Neuronal stem cell (in vitro differentiated cells): ENCODE results near the gene ACOT12.

Source experiments
- DNase-seq: peaks from one replicate; pipeline ENCODE4 v3.0.0-alpha.2; 2013; ENCODE audit warnings: low spot score
- H2AFZ ChIP-seq: one replicate; pipeline ENCODE4 v1.6.1; 2013; ENCODE audit warnings: mild to moderate bottlenecking, low read length, inconsistent platforms
- H2AK5ac ChIP-seq: 2 replicates; pipeline ENCODE4 v1.6.1; 2013; ENCODE audit warnings: low read depth, mild to moderate bottlenecking, inconsistent platforms, low read length, moderate library complexity, mixed read lengths
- H2BK120ac ChIP-seq: 2 replicates; pipeline ENCODE4 v1.6.1; 2013; ENCODE audit warnings: low read depth, mild to moderate bottlenecking, inconsistent platforms, low read length, moderate library complexity, mixed read lengths
- H2BK12ac ChIP-seq: one replicate; pipeline ENCODE4 v1.6.1; 2013; ENCODE audit warnings: low read length, inconsistent platforms
- H2BK15ac ChIP-seq: 2 replicates; pipeline ENCODE4 v1.6.1; 2013; ENCODE audit warnings: mild to moderate bottlenecking, low read length, inconsistent platforms, mixed read lengths
- H2BK5ac ChIP-seq: one replicate; pipeline ENCODE4 v1.6.1; 2013; ENCODE audit warnings: inconsistent platforms, mild to moderate bottlenecking, low read length, moderate library complexity
- H3K14ac ChIP-seq: one replicate; pipeline ENCODE4 v1.6.1; 2013; ENCODE audit warnings: low read length, inconsistent platforms
- H3K18ac ChIP-seq: 2 replicates; pipeline ENCODE4 v1.6.1; 2013; ENCODE audit warnings: low read length, inconsistent platforms
- H3K23ac ChIP-seq: 2 replicates; pipeline ENCODE4 v1.6.1; 2013; ENCODE audit warnings: low read depth, mild to moderate bottlenecking, mixed read lengths, low read length, inconsistent platforms; ENCODE audit not compliant: poor library complexity
- H3K27ac ChIP-seq: replicated peaks from 3 replicates; pipeline ENCODE4 v1.5.1; 2013; ENCODE audit warnings: low read length, inconsistent platforms
- H3K27me3 ChIP-seq, 3 experiments: 2 replicates each; pipeline ENCODE4 v1.6.1; 2013; ENCODE audit warnings: low read length in 3 of 3, mild to moderate bottlenecking in 2 of 3, inconsistent platforms in 1 of 3, low read depth in 1 of 3, mixed read lengths in 1 of 3, moderate library complexity in 1 of 3; ENCODE audit not compliant: control insufficient read depth in 3 of 3, insufficient read depth in 3 of 3
- H3K36me3 ChIP-seq, 2 donors: replicated peaks in 1 of 2; 2 replicates each; pipeline ENCODE4 v1.6.1; 2013; ENCODE audit warnings: low read length in 2 of 2; ENCODE audit not compliant: control insufficient read depth in 2 of 2, insufficient read depth in 2 of 2
- H3K4ac ChIP-seq: 2 replicates; pipeline ENCODE4 v1.6.1; 2013; ENCODE audit warnings: inconsistent platforms, mild to moderate bottlenecking, low read length, moderate library complexity
- H3K4me1 ChIP-seq, 2 donors: 1 replicate in 1 of 2; 2 replicates in 1 of 2; pipeline ENCODE4 v1.6.1; 2013; ENCODE audit warnings: low read length in 2 of 2, low read depth in 1 of 2; ENCODE audit not compliant: control insufficient read depth in 2 of 2, insufficient read depth in 1 of 2
- H3K4me2 ChIP-seq: one replicate; pipeline ENCODE4 v1.6.1; 2013; ENCODE audit warnings: mild to moderate bottlenecking, low read length, inconsistent platforms; ENCODE audit not compliant: insufficient read depth, poor library complexity, severe bottlenecking
- H3K4me3 ChIP-seq, 2 donors: 2 replicates each; pipeline ENCODE4 v1.5.1; 2013; ENCODE audit warnings: low read length in 2 of 2, mild to moderate bottlenecking in 2 of 2, inconsistent platforms in 1 of 2, moderate library complexity in 1 of 2
- H3K79me1 ChIP-seq: one replicate; pipeline ENCODE4 v1.6.1; 2013; ENCODE audit warnings: low read depth, mild to moderate bottlenecking, inconsistent platforms, low read length, moderate library complexity
- H3K9ac ChIP-seq: one replicate; pipeline ENCODE4 v1.6.1; 2013; ENCODE audit warnings: mild to moderate bottlenecking, low read depth, low read length, inconsistent platforms; ENCODE audit not compliant: poor library complexity
- H3K9me3 ChIP-seq, 2 donors: replicated peaks in 1 of 2; 2 replicates each; pipeline versions ENCODE3 to v1.6.1; 2013; ENCODE audit warnings: low read length in 2 of 2, mild to moderate bottlenecking in 2 of 2, inconsistent platforms in 1 of 2, low read depth in 1 of 2, mixed read lengths in 1 of 2, moderate library complexity in 1 of 2; ENCODE audit not compliant: control insufficient read depth in 2 of 2, insufficient read depth in 1 of 2
- H4K8ac ChIP-seq: one replicate; pipeline ENCODE4 v1.6.1; 2013; ENCODE audit warnings: low read depth, mild to moderate bottlenecking, inconsistent platforms, low read length, moderate library complexity
- H4K91ac ChIP-seq: one replicate; pipeline ENCODE4 v1.6.1; 2013; ENCODE audit warnings: low read length, low read depth, mild to moderate bottlenecking, inconsistent platforms; ENCODE audit not compliant: poor library complexity
- WGBS, 2 donors: extraction: QIAGEN DNeasy Blood & Tissue Kit; methylation state at CpG; one replicate each; pipeline ENCODE4 v1.1.7; 2013; ENCODE audit warnings: missing lambda C conversion rate in 2 of 2, mixed read lengths in 1 of 2; ENCODE audit not compliant: insufficient read length in 2 of 2, insufficient replicate concordance in 1 of 2; ENCODE audit errors: extremely low coverage in 2 of 2; 5-methylcytosine and 5-hydroxymethylcytosine counted together

Gene ACOT12

GRCh38 chr5:81383867-81384266, 10.1 kb downstream of the ACOT12 start:
- no peak overlapping the region for H2BK5ac ChIP-seq
- H3K4me1 ChIP-seq, result no peaks in the 10 kb centered on the region
- H2AFZ ChIP-seq, result no peak overlapping the region
- no peak overlapping the region for H3K18ac ChIP-seq
- no peak overlapping the region for H3K27ac ChIP-seq
- no peak overlapping the region for H2BK12ac ChIP-seq
- H3K4me3 ChIP-seq, result no peak overlapping the region
- no peak overlapping the region for H4K91ac ChIP-seq
- no peaks in the 10 kb centered on the region for H3K79me1 ChIP-seq
- DNase-seq, result no peak
- H3K4me2 ChIP-seq, result no peak overlapping the region
- no peaks in the 10 kb centered on the region for H3K9me3 ChIP-seq
- H2BK15ac ChIP-seq, result no peak overlapping the region
- H2AK5ac ChIP-seq, result no peak overlapping the region
- no peak overlapping the region for H3K9ac ChIP-seq
- no peak overlapping the region for H3K4ac ChIP-seq
- H3K27me3 ChIP-seq, result no peaks in the 10 kb centered on the region
- WGBS, 2 donors, result no CpG with 5 or more reads among the region's 2 CpGs
- H4K8ac ChIP-seq, result no peak overlapping the region
- no peak overlapping the region for H3K23ac ChIP-seq
- H3K36me3 ChIP-seq, result no peaks in the 10 kb centered on the region
- no peak overlapping the region for H2BK120ac ChIP-seq
- H3K14ac ChIP-seq, result no peak overlapping the region

- H3K4me3 ChIP-seq, result no peak overlapping the region
- H4K91ac ChIP-seq, result no peak overlapping the region
- DNase-seq, result no peak
- H2BK120ac ChIP-seq, result no peak overlapping the region
- no peak overlapping the region for H3K27ac ChIP-seq
- peaks cover 0 to 3% (median 0%) of the 10 kb centered on the region in 3 experiments for H3K27me3 ChIP-seq
- H2BK12ac ChIP-seq, result no peak overlapping the region
- H3K79me1 ChIP-seq, result no peaks in the 10 kb centered on the region
- no peak overlapping the region for H2AK5ac ChIP-seq
- H2BK5ac ChIP-seq, result no peak overlapping the region
- H3K9me3 ChIP-seq, result no peaks in the 10 kb centered on the region
- H3K4ac ChIP-seq, result no peak overlapping the region
- H3K4me2 ChIP-seq, result no peak overlapping the region
- no peaks in the 10 kb centered on the region for H3K4me1 ChIP-seq
- H2AFZ ChIP-seq, result no peak overlapping the region
- H2BK15ac ChIP-seq, result no peak overlapping the region
- H3K9ac ChIP-seq, result no peak overlapping the region
- no peak overlapping the region for H3K23ac ChIP-seq
- H3K18ac ChIP-seq, result no peak overlapping the region
- no peaks in the 10 kb centered on the region for H3K36me3 ChIP-seq
- no peak overlapping the region for H4K8ac ChIP-seq
- H3K14ac ChIP-seq, result no peak overlapping the region
- no CpG with 5 or more reads among the region's 2 CpGs for WGBS, 2 donors
Observed at GRCh38 chr5:81371354-81371876, 22.5 kb downstream of the ACOT12 start.

GRCh38 chr5:81370912-81371311, 23.0 kb downstream of the ACOT12 start:
- H3K9ac ChIP-seq, result no peak overlapping the region
- no peak for DNase-seq
- no peak overlapping the region for H3K27ac ChIP-seq
- H3K27me3 ChIP-seq, result peaks cover 0 to 3% (median 0%) of the 10 kb centered on the region in 3 experiments
- H2AFZ ChIP-seq, result no peak overlapping the region
- no peak overlapping the region for H4K8ac ChIP-seq
- no peak overlapping the region for H3K4me2 ChIP-seq
- no peak overlapping the region for H3K4ac ChIP-seq
- H3K36me3 ChIP-seq, result no peaks in the 10 kb centered on the region
- no peaks in the 10 kb centered on the region for H3K4me1 ChIP-seq
- no peak overlapping the region for H3K23ac ChIP-seq
- H3K79me1 ChIP-seq, result no peaks in the 10 kb centered on the region
- H3K14ac ChIP-seq, result no peak overlapping the region
- no peak overlapping the region for H4K91ac ChIP-seq
- H3K9me3 ChIP-seq, result no peaks in the 10 kb centered on the region
- H2BK12ac ChIP-seq, result no peak overlapping the region
- no peak overlapping the region for H3K4me3 ChIP-seq
- H3K18ac ChIP-seq, result no peak overlapping the region
- no peak overlapping the region for H2BK15ac ChIP-seq
- H2BK120ac ChIP-seq, result no peak overlapping the region
- no peak overlapping the region for H2AK5ac ChIP-seq
- no peak overlapping the region for H2BK5ac ChIP-seq

- no CpG with 5 or more reads among the region's 5 CpGs for WGBS, 2 donors
- H4K8ac ChIP-seq, result no peak overlapping the region
Observed at GRCh38 chr5:81365541-81365940, 28.4 kb downstream of the ACOT12 start.

More at GRCh38 chr5:81365541-81365940, 28.4 kb downstream of the ACOT12 start:
- Histone ChIP-seq H3K36me3 (no peaks in the 10 kb centered on the region), H3K4me1 (no peaks in the 10 kb centered on the region), H3K79me1 (no peaks in the 10 kb centered on the region), H2BK5ac (no peak overlapping the region), H3K9me3 (no peaks in the 10 kb centered on the region), H2AFZ (no peak overlapping the region), H3K27ac (no peak overlapping the region), H3K27me3 (peaks cover 0 to 3% (median 0%) of the 10 kb centered on the region in 3 experiments), H3K14ac (no peak overlapping the region), H4K91ac (no peak overlapping the region), H3K23ac (no peak overlapping the region), H2BK15ac (no peak overlapping the region), H3K4ac (no peak overlapping the region), H3K4me3 (no peak overlapping the region), H3K4me2 (no peak overlapping the region), H2BK120ac (no peak overlapping the region), H2BK12ac (no peak overlapping the region), H2AK5ac (no peak overlapping the region), H3K9ac (no peak overlapping the region), H3K18ac (no peak overlapping the region)
- no peak for DNase-seq
